ENCODE data around the gene UBN1. TPM values are rescaled to one million over a fixed set of nuclear protein-coding genes. Genes with fewer than 3 reads are reported as not detected.
A peak's percentile ranks its signal among the peaks of the same experiment; 100 is the strongest.

UBN1 gene
- total RNA-seq, 2 donors from 2014 or later = 43.8 to 55.9 TPM

DNA sequence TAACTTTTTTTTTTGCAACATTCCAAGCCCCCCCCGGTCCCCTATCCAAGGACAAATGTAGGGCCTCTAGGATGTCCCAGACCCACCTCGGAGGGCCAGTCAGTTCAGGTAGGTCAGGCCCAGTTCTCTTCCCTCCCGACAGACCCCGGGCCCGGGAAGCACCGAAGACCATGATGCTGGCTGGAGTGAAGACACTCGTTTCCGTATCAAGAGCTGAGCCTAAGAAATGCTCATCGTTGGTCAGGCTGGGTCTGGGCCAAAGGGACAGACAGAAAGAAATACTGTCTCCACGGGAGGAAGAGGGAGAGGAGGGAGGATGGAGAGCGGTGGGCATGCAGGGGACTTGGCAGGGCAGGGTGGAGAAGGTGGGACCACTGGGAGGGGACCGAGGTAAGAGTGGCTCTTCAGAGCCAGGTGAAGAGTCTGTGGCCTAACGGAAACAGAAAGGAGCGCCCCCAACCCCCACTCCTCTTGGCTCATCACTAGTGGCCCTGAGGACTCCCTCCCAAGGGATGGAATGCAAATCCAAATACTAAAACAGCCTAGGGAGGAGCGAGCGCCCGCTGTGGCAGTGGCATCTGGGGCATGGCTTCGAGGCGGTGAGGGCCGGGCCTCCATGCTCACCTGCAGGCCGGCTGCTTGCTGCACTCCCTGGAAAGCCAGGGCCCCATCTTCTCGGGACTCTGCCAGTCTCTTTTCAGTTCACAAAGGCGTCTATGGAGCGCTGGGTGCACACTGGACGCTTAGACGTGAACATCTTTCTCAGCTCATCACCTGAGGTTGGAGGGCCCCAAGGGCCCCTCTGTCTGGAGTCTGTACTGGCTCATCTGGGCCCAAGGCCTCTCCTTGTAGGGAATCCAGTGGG lies 43.2 kb upstream of the UBN1 start:
- peak overlapping the region; percentile 48 for H3K4me3 Mint-ChIP-seq
- H3K27ac Mint-ChIP-seq = peak overlapping the region in 1 of 2 donors; percentile 27
- H3K36me3 Mint-ChIP-seq = peaks cover 7% of the 10 kb centered on the region
- peaks cover 0 to 8% of the 10 kb centered on the region in 2 donors for H3K4me1 Mint-ChIP-seq (ENCODE audit: low read depth in 2 of 2)
- ATAC-seq = no peak
- DNase-seq (ENCODE audit: low spot score) = no peak
- no peaks in the 10 kb centered on the region for H3K9me3 Mint-ChIP-seq
- H3K27me3 Mint-ChIP-seq = no peaks in the 10 kb centered on the region

DNA sequence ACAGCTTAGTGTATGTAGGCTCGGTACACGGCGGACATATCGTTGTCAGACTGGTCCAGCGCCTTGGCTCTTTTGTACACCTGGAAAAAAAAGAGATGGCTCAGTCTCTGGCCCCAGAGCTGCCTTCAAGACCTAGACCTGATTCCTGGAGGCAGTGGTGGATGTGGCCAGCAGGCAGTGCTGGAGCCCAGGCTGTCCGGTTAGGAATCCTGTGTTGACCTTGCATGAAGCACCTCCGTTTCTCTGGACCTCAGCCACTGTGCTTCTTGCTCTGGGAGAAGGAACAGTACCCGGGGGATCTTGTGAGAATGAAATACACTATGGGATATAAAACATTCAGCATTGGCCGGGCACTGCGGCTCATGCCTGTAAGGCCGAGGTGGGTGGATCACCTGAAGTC lies 42.0 kb upstream of the UBN1 start:
- no peak for DNase-seq (ENCODE audit: low spot score)
- no peak for ATAC-seq
- Mint-ChIP-seq H3K27me3 (no peaks in the 10 kb centered on the region), H3K4me1 (ENCODE audit: low read depth in 2 of 2) (peaks cover 0 to 8% of the 10 kb centered on the region in 2 donors), H3K27ac (no peak overlapping the region), H3K4me3 (no peak overlapping the region), H3K9me3 (no peaks in the 10 kb centered on the region), H3K36me3 (peaks cover 7% of the 10 kb centered on the region)

DNA sequence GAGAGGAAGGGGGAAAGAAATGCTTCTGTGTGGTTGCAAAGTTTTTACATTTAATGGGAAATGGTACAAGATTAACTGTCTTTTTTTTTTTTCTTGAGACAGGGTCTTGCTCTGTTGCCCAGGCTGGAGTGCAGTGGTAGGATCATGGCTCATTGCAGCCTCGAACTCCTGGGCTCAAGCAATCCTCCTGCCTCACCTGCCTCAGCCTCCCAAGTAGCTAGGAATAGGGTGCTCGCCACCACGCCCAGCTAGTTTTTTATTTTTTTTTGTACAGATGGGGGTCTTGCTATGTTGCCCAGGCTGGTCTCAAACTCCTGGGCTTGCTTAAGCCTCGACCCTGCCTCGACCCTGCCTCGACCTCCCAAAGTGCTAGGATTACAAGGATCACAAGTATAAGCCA lies 41.0 kb upstream of the UBN1 start:
- H3K27ac Mint-ChIP-seq = no peak overlapping the region
- no peak for ATAC-seq
- no peak overlapping the region for H3K4me3 Mint-ChIP-seq

DNA sequence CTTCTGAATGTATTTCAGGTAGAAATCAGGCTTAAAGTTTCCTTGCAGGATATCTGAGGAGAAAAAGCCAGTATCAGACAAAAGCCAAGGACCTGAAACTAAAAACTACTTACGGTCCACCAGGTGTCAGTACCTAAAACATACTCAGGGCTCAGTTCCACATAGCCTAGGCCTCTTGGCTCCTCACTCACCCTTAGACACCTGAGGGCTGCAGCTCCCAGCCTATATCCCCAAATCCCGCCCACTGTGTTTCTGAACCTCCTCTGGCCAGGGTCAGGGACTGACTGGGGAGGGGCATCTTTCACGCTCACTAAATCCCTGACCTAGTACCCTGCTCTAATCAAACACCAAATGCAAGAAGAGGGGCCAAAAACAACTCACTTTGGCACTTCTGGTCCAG lies 36.0 kb upstream of the UBN1 start:
- no peaks in the 10 kb centered on the region for H3K9me3 Mint-ChIP-seq
- no peak for DNase-seq (ENCODE audit: low spot score)

More for the DNA sequence above, 41.0 kb upstream of the UBN1 start:
- no peaks in the 10 kb centered on the region for H3K27me3 Mint-ChIP-seq
- no peak for DNase-seq (ENCODE audit: low spot score)
- peaks cover 0 to 5% of the 10 kb centered on the region in 2 donors for H3K4me1 Mint-ChIP-seq (ENCODE audit: low read depth in 2 of 2)
- H3K9me3 Mint-ChIP-seq = no peaks in the 10 kb centered on the region
- peaks cover 7% of the 10 kb centered on the region for H3K36me3 Mint-ChIP-seq

DNA sequence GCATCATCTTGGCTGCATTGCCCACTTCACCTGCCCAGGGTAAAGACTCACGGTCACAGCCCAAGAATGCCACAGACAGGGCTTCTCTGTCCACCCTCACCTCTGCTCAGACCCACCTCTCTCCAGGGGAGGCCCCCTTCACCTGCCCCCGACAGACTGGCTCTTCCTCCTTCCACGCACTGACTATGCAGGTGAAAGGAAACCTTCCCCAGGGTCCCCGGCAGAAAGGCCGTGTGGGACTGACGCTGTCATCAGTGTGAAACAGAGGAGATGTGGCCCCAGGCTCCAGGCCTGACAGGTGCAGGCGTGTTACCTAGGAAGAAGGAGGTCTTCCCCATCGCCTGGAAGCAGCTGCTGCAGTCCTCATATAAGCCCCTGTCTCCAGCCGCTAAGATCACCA lies 35.5 kb upstream of the UBN1 start:
- no peak overlapping the region for H3K27ac Mint-ChIP-seq
- H3K9me3 Mint-ChIP-seq = no peaks in the 10 kb centered on the region
- H3K36me3 Mint-ChIP-seq = peaks cover 14% of the 10 kb centered on the region
- H3K4me3 Mint-ChIP-seq = no peak overlapping the region
- H3K4me1 Mint-ChIP-seq (ENCODE audit: low read depth in 2 of 2) = no peaks in the 10 kb centered on the region
- H3K27me3 Mint-ChIP-seq = no peaks in the 10 kb centered on the region
- DNase-seq (ENCODE audit: low spot score) (no peak), ATAC-seq (peak; percentile 17 to 50)

More for the DNA sequence above, 36.0 kb upstream of the UBN1 start:
- Mint-ChIP-seq H3K4me1 (ENCODE audit: low read depth in 2 of 2) (no peaks in the 10 kb centered on the region), H3K36me3 (peaks cover 14% of the 10 kb centered on the region), H3K27ac (no peak overlapping the region), H3K4me3 (no peak overlapping the region), H3K27me3 (no peaks in the 10 kb centered on the region)
- ATAC-seq = peak in 1 of 2 donors; percentile 41

DNA sequence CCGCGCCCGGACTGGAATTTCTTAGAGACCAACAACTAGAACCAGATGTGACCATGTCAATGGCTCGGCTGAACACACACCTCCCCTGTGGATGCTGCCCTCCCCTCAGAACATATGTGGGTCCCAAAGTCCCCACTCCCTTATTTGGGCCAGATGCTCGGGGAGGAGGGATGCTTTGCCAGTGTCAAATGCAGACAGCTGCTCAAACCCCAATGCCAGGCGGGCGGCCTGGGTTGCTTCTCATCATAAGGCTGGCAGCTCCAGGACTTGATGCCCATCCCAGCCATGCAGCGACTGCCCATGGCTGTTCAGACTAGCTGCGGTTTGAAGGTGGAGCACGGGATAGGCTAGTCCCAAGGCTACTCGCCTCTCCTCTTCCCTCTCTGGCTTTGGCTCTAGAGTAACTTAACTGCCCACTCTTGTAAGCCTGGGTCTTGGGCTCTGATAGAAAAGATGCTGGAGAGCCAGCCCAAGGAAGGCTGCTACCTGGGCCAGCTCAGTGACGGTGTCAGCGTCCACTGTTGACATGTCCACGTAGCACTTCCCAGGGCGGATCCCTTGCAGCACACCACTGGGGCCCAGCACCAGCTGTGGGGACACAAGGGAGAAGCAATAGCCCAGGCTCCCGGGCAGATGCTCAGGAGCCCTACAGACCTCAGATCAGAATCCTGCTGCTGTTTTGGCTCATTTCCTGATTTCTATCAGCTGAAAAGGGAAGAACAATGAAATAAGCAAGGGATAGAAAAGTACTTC lies 33.9 kb upstream of the UBN1 start:
- Mint-ChIP-seq H3K27ac (no peak overlapping the region), H3K27me3 (no peaks in the 10 kb centered on the region), H3K9me3 (no peaks in the 10 kb centered on the region), H3K4me1 (ENCODE audit: low read depth in 2 of 2) (no peaks in the 10 kb centered on the region), H3K4me3 (no peak overlapping the region), H3K36me3 (peaks cover 7% of the 10 kb centered on the region)
- DNase-seq (ENCODE audit: low spot score) (no peak), ATAC-seq (no peak)

DNA sequence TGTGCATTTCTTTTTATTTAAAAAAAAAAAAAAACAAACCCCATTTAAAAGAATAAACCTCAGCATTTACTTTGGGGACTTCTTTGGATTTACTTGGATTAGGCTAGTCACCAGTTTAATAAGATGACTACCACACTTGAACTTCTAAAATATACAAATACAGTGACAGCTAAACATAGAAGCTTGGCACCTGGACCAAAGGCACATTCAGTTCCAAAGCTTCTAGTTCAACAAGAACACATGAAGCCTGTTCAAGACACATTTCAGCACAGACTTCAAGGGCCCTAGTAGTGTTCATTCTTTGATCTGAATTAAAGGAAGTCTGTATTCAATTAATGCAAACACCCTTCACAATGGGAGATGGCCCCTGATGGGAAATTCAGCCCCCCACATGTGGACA lies 33.2 kb upstream of the UBN1 start:
- Mint-ChIP-seq H3K27me3 (no peaks in the 10 kb centered on the region), H3K4me1 (ENCODE audit: low read depth in 2 of 2) (peaks cover 0 to 4% of the 10 kb centered on the region in 2 donors), H3K4me3 (no peak overlapping the region), H3K27ac (no peak overlapping the region), H3K9me3 (no peaks in the 10 kb centered on the region), H3K36me3 (peaks cover 13% of the 10 kb centered on the region)
- DNase-seq (ENCODE audit: low spot score) (no peak), ATAC-seq (no peak)

DNA sequence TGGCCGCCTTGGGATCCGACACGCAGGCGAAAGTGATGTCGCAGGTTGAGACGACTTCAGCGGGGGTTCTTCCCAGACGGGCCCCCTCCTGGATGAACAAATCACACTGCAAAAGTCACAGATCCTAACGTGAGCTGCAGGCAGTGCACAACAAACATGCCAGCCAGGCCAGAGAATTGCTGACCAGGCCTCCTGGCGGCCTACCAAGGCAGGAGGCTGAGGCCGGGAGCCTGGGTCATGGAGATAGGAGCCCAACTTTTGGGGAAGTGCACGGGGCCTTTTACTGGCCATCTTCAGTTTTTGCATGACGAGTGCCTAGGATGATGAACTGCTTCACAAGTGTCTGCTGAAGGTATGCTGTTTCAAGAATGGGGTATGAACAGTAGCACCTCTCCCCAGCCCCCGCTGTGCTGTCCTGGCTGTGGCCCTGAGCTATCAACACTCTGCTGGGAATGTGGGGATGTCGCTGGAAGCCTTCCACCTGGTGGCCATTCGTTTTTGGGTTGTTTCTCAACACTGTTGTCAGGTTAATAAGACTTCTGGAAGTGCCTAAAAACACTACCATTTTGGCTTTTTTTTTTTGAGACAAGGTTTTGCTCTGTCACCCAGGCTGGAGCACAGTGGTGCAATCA lies 32.6 kb upstream of the UBN1 start:
- peaks cover 0 to 4% of the 10 kb centered on the region in 2 donors for H3K4me1 Mint-ChIP-seq (ENCODE audit: low read depth in 2 of 2)
- H3K27ac Mint-ChIP-seq = no peak overlapping the region
- peaks cover 13% of the 10 kb centered on the region for H3K36me3 Mint-ChIP-seq
- no peaks in the 10 kb centered on the region for H3K9me3 Mint-ChIP-seq
- no peak overlapping the region for H3K4me3 Mint-ChIP-seq
- H3K27me3 Mint-ChIP-seq = no peaks in the 10 kb centered on the region
- DNase-seq (ENCODE audit: low spot score) (no peak), ATAC-seq (no peak)

DNA sequence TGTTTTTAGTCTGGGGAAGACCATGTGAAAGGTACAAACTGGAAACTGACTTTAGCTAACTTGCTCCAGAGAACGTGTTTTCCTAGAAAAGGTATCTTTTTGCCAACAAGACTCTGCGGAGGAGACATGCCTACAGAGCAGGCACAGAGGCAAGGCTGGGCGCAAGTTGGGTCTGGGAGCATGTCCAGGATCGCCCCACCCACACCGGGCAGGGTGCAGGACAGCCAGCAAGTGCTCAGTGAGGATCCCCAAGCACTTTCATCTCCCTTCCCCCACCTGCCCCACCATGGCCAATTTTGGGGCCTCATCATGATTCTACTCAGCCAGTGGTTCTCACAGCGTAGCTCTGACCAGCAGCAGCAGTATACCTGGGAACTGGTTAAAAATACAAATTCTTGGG lies 26.6 kb upstream of the UBN1 start:
- no peak for DNase-seq (ENCODE audit: low spot score)
- Mint-ChIP-seq H3K4me3 (no peak overlapping the region), H3K27ac (no peak overlapping the region), H3K4me1 (ENCODE audit: low read depth in 2 of 2) (peaks cover 0 to 11% of the 10 kb centered on the region in 2 donors), H3K27me3 (no peaks in the 10 kb centered on the region), H3K9me3 (no peaks in the 10 kb centered on the region), H3K36me3 (peaks cover 24% of the 10 kb centered on the region)
- ATAC-seq = no peak

DNA sequence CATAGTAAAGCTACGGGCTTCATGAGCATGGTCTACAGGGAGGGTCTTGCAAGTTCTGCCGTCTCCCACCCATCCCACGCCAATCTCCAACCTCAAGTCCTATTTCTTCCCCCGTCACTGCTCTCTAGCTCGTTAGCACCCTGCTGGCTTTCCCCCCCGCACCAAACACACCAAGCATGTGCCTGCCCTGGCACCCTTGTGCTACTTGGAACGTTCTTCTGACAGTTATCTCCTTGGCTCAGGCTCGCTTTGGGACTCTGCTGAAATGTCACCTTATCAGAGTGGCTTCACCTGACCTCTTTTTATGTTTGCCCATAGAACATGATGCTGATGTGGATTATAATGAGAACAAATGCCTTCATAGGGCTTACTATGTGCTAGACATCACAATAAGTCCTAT lies 22.1 kb upstream of the UBN1 start:
- Mint-ChIP-seq H3K4me3 (no peak overlapping the region), H3K9me3 (no peaks in the 10 kb centered on the region), H3K4me1 (ENCODE audit: low read depth in 2 of 2) (peaks cover 0 to 6% of the 10 kb centered on the region in 2 donors), H3K27ac (no peak overlapping the region), H3K36me3 (peaks cover 16% of the 10 kb centered on the region), H3K27me3 (no peaks in the 10 kb centered on the region)
- DNase-seq (ENCODE audit: low spot score) (no peak), ATAC-seq (no peak)

DNA sequence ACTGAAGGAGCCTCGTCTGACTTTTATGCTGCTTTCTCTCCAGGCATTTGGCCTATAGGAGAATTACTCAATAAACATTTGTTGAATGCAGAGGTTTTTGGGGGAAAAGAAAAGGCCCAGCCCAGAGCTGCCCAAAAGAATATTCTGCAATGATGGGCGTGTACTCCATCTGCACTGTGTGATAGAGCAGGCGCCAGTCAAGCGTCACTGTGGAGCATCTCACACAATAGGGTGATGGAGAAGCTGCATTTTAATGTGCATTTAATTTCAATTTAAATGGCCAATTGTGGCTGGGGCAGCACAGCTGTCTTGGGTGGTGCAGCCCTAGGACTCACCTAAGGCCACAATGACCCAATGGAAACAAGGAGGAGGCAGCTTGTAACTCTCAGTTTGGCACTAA lies 20.8 kb upstream of the UBN1 start:
- peaks cover 28% of the 10 kb centered on the region for H3K36me3 Mint-ChIP-seq
- peaks cover 0 to 14% of the 10 kb centered on the region in 2 donors for H3K4me1 Mint-ChIP-seq (ENCODE audit: low read depth in 2 of 2)
- H3K27ac Mint-ChIP-seq = no peak overlapping the region
- H3K9me3 Mint-ChIP-seq = no peaks in the 10 kb centered on the region
- no peak overlapping the region for H3K4me3 Mint-ChIP-seq
- DNase-seq (ENCODE audit: low spot score) (no peak), ATAC-seq (no peak)
- no peaks in the 10 kb centered on the region for H3K27me3 Mint-ChIP-seq

DNA sequence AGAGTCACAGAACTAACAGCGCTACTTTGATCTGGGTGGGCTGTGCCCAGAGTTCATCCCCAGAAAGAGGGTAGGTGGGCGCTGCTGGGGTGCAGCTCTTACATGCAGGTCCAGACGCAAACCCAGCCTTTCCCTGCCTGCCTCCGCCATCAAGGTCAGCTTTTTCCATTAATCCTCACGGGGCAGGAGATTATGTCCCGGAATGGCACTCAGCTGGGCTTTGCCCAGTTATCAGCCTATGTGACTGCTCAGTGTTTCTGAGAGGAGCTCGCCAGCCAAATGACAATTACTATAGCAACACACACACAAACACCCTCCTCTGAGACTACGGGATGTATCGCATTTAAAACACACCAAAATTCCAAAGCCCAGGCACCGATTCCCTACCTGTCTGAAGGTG lies 20.3 kb upstream of the UBN1 start:
- Mint-ChIP-seq H3K27me3 (no peaks in the 10 kb centered on the region), H3K4me3 (no peak overlapping the region), H3K4me1 (ENCODE audit: low read depth in 2 of 2) (peaks cover 0 to 14% of the 10 kb centered on the region in 2 donors), H3K27ac (no peak overlapping the region), H3K36me3 (peaks cover 31% of the 10 kb centered on the region), H3K9me3 (no peaks in the 10 kb centered on the region)
- DNase-seq (ENCODE audit: low spot score) (no peak), ATAC-seq (no peak)

DNA sequence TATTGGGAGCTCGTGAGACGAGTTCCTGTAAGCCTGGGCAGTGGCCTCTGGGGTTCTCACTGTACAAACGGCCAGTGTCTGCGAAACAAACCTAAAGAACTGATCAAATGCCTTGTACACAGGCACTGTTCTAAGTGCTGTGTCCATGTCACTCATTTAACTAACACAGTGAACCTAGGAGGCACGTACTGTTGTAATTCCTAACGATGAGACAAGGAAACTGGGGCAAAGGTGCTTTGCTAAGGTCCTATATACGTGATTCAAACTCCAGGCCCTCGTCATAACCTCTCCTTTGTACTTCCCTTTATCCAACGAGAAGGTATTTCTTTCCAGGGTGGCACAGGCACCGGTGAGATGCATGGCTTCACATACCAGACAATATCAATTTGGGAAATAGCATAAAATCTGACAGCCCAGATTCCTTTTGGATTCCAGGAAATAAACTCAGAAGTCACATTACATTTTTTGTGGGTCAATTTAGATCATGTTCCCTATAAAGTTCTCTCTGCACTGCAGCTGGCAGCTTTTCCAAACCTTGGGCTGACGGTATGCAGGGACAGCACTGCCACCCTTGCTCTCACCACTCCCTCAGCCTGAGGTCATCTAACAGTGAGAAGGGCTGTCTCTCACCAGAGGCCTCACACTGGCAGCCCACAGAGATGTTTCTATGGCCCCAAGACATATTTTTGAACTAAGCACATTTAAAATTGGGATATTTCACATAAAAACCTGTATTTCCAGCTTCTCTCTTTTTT lies 18.5 kb upstream of the UBN1 start:
- Mint-ChIP-seq H3K4me1 (ENCODE audit: low read depth in 2 of 2) (peaks cover 0 to 17% of the 10 kb centered on the region in 2 donors), H3K27ac (no peak overlapping the region), H3K9me3 (no peaks in the 10 kb centered on the region), H3K4me3 (no peak overlapping the region), H3K27me3 (no peaks in the 10 kb centered on the region), H3K36me3 (peaks cover 35% of the 10 kb centered on the region)
- ATAC-seq (no peak), DNase-seq (ENCODE audit: low spot score) (no peak)

All from natural killer cell treated with Interleukin-12 subunit alpha and Interleukin-12 subunit beta and Interleukin-15 and Interleukin-18, amount 100 ng/mL, for 72 hours (primary cell).